Mesendoderm (in vitro differentiated cells): ENCODE data around the gene CLEC4F.
"Not testable (repeated sequence)": the region's sequence is repeated elsewhere in the genome, so short reads cannot be mapped to it uniquely, and the experiment has no call there.

ENCODE experiments used
- DNase-seq: peaks from one replicate; pipeline ENCODE4 v3.0.0; 2013
- H2AK5ac ChIP-seq: 2 replicates; pipeline ENCODE4 v1.6.1; 2013; ENCODE audit warnings: low read length, inconsistent platforms
- H2BK120ac ChIP-seq: 2 replicates; pipeline ENCODE4 v1.6.1; 2013; ENCODE audit warnings: low read depth, mild to moderate bottlenecking, low read length, moderate library complexity, mixed read lengths
- H2BK15ac ChIP-seq: replicated peaks from 2 replicates; pipeline ENCODE4 v1.6.1; 2013; ENCODE audit warnings: low read depth, mild to moderate bottlenecking, moderate library complexity
- H2BK5ac ChIP-seq: 2 replicates; pipeline ENCODE4 v1.6.1; 2013; ENCODE audit warnings: low read length, inconsistent platforms
- H3K18ac ChIP-seq: 2 replicates; pipeline ENCODE4 v1.6.1; 2013; ENCODE audit warnings: mild to moderate bottlenecking, low read length, mixed read lengths
- H3K23ac ChIP-seq: one replicate; pipeline ENCODE4 v1.6.1; 2013; ENCODE audit warnings: low read length
- H3K27ac ChIP-seq: 2 replicates; pipeline ENCODE4 v1.5.1; 2013; ENCODE audit warnings: low read depth, mild to moderate bottlenecking, inconsistent platforms, low read length, moderate library complexity
- H3K27me3 ChIP-seq: 2 replicates; pipeline ENCODE4 v1.6.1; 2013; ENCODE audit warnings: low read length, control low read depth, mild to moderate bottlenecking, inconsistent platforms; ENCODE audit not compliant: insufficient read depth, poor library complexity
- H3K36me3 ChIP-seq: 2 replicates; pipeline ENCODE4 v1.6.1; 2013; ENCODE audit warnings: low read length, inconsistent platforms; ENCODE audit not compliant: control insufficient read depth, insufficient read depth
- H3K4ac ChIP-seq: one replicate; pipeline ENCODE4 v1.6.1; 2013; ENCODE audit warnings: low read depth, mild to moderate bottlenecking, low read length, moderate library complexity
- H3K4me1 ChIP-seq: 2 replicates; pipeline ENCODE4 v1.6.1; 2013; ENCODE audit warnings: low read depth, low read length, inconsistent platforms; ENCODE audit not compliant: control insufficient read depth
- H3K4me2 ChIP-seq: 2 replicates; pipeline ENCODE4 v1.6.1; 2013; ENCODE audit warnings: low read length
- H3K4me3 ChIP-seq: 2 replicates; pipeline ENCODE4 v1.5.1; 2013; ENCODE audit warnings: mild to moderate bottlenecking, low read length
- H3K56ac ChIP-seq: one replicate; pipeline ENCODE4 v1.6.1; 2013; ENCODE audit warnings: low read length
- H3K79me1 ChIP-seq: 2 replicates; pipeline ENCODE4 v1.6.1; 2013; ENCODE audit warnings: low read length, inconsistent platforms
- H3K79me2 ChIP-seq: 2 replicates; pipeline ENCODE4 v1.6.1; 2013; ENCODE audit warnings: mild to moderate bottlenecking, low read length; ENCODE audit not compliant: control insufficient read depth, insufficient read depth
- H3K9ac ChIP-seq: 2 replicates; pipeline ENCODE4 v1.6.1; 2013; ENCODE audit warnings: low read length, inconsistent platforms
- H4K5ac ChIP-seq: one replicate; pipeline ENCODE4 v1.6.1; 2013; ENCODE audit warnings: low read length
- H4K8ac ChIP-seq: one replicate; pipeline ENCODE4 v1.6.1; 2013; ENCODE audit warnings: low read depth, mild to moderate bottlenecking, control low read depth, low read length, moderate library complexity
- WGBS: extraction: QIAGEN DNeasy Blood & Tissue Kit; methylation state at CpG from one replicate; pipeline ENCODE4 v1.1.7; 2013; ENCODE audit warnings: low lambda C conversion rate, missing lambda C conversion rate; ENCODE audit not compliant: insufficient coverage; ENCODE audit errors: extremely low coverage; 5-methylcytosine and 5-hydroxymethylcytosine counted together

CLEC4F gene

DNA sequence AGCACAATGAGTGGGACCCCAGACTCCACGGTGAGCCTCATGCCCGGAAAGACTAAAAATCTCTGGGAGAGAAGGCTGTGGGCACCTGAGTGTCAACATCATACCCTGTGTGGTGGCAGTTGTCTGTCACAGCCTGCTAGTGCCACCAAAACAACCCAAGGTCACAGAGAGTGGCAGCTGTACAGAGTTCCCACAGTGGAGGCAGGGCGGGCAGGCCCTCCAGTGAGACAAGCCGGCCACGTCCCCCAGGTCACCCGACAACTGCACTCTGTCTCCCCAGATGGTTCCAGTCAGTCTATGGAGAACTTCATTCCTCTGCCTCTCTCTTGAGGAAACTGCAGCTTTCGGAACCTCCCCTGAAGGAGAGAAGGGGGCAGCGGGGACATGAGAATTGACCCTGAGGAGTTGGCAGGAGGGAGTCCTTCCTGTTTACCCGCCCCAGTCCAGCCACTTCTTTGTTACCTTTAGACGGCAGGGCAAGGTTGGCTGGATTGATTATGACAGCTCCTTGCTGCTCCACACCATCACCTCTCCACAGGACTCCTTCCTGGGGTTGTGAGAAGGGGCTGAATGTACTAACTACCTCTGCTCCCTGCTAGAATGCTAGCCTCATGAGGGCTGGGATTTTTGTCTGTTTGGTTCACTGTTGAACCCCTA lies 18.7 kb downstream of the CLEC4F start:
- no peak for DNase-seq
- Histone ChIP-seq H3K79me2 (no peaks in the 10 kb centered on the region), H3K36me3 (no peaks in the 10 kb centered on the region), H3K56ac (no peak overlapping the region), H3K18ac (no peak overlapping the region), H4K5ac (no peak overlapping the region), H3K27me3 (no peaks in the 10 kb centered on the region), H3K4me2 (no peak overlapping the region), H2BK15ac (no peak overlapping the region), H3K4ac (no peak overlapping the region), H3K4me1 (peaks cover 10% of the 10 kb centered on the region), H3K23ac (no peak overlapping the region), H3K27ac (no peak overlapping the region), H3K4me3 (no peak overlapping the region), H3K9ac (no peak overlapping the region), H4K8ac (no peak overlapping the region), H2BK120ac (no peak overlapping the region), H2AK5ac (no peak overlapping the region), H2BK5ac (no peak overlapping the region), H3K79me1 (no peaks in the 10 kb centered on the region)
- no CpG with 5 or more reads among the region's 10 CpGs for WGBS

DNA sequence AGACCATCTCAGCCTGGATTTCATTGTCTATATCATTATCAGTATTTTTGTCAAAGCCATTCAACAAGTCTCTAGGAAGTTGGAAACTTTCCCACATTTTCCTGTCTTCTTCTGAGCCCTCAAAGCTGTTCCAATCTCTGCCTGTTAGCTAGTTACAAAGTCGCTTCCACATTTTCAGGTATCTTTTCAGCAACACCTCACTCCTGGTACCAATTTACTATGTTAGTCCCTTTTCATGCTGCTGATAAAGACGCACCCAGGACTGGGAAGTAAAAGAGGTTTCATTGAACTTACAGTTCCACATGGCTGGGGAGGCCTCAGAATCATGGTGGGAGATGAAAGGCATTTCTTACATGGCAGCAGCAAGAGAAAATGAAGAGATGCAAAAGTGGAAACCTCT lies 20.7 kb downstream of the CLEC4F start:
- DNase-seq: no peak
- Histone ChIP-seq H3K4ac (no peak overlapping the region), H3K9ac (no peak overlapping the region)

GRCh38 chr2:70797996-70798395 lies 22.4 kb downstream of the CLEC4F start:
- not testable (repeated sequence) for H2BK120ac ChIP-seq, H3K79me1 ChIP-seq, H3K4me3 ChIP-seq, H3K23ac ChIP-seq, H3K27ac ChIP-seq, H2AK5ac ChIP-seq, H3K4ac ChIP-seq, H3K9ac ChIP-seq, H3K4me2 ChIP-seq, H3K56ac ChIP-seq, H2BK5ac ChIP-seq, H3K79me2 ChIP-seq, H3K27me3 ChIP-seq, DNase-seq, H4K5ac ChIP-seq, H3K36me3 ChIP-seq, H3K18ac ChIP-seq, H4K8ac ChIP-seq, H2BK15ac ChIP-seq
- no CpG with 5 or more reads among the region's 3 CpGs for WGBS
- peaks cover 18% of the 10 kb centered on the region for H3K4me1 ChIP-seq

More for the DNA sequence above, 20.7 kb downstream of the CLEC4F start:
- Histone ChIP-seq H3K56ac (no peak overlapping the region), H3K4me2 (no peak overlapping the region), H3K4me1 (peaks cover 18% of the 10 kb centered on the region), H3K27ac (no peak overlapping the region), H3K36me3 (no peaks in the 10 kb centered on the region), H3K4me3 (no peak overlapping the region), H2BK120ac (no peak overlapping the region), H3K18ac (no peak overlapping the region), H4K8ac (no peak overlapping the region), H3K79me1 (no peaks in the 10 kb centered on the region), H2BK15ac (no peak overlapping the region), H3K79me2 (no peaks in the 10 kb centered on the region), H3K27me3 (no peaks in the 10 kb centered on the region), H4K5ac (no peak overlapping the region), H2AK5ac (no peak overlapping the region), H2BK5ac (no peak overlapping the region), H3K23ac (no peak overlapping the region)
- WGBS: no CpG with 5 or more reads among the region's 2 CpGs

- Histone ChIP-seq H3K79me2 (no peaks in the 10 kb centered on the region), H3K23ac (no peak overlapping the region), H3K4me1 (peaks cover 18% of the 10 kb centered on the region), H3K9ac (no peak overlapping the region), H3K56ac (no peak overlapping the region), H2BK120ac (no peak overlapping the region), H4K8ac (no peak overlapping the region), H3K4ac (no peak overlapping the region), H2AK5ac (no peak overlapping the region), H3K4me2 (no peak overlapping the region), H3K27ac (no peak overlapping the region), H3K36me3 (no peaks in the 10 kb centered on the region), H4K5ac (no peak overlapping the region), H3K79me1 (no peaks in the 10 kb centered on the region), H3K18ac (no peak overlapping the region), H2BK5ac (no peak overlapping the region), H3K27me3 (peaks cover 2% of the 10 kb centered on the region), H2BK15ac (no peak overlapping the region), H3K4me3 (no peak overlapping the region)
- no CpG with 5 or more reads among the region's 2 CpGs for WGBS
- no peak for DNase-seq
Measured at GRCh38 chr2:70797506-70797905, 22.9 kb downstream of the CLEC4F start.

DNA sequence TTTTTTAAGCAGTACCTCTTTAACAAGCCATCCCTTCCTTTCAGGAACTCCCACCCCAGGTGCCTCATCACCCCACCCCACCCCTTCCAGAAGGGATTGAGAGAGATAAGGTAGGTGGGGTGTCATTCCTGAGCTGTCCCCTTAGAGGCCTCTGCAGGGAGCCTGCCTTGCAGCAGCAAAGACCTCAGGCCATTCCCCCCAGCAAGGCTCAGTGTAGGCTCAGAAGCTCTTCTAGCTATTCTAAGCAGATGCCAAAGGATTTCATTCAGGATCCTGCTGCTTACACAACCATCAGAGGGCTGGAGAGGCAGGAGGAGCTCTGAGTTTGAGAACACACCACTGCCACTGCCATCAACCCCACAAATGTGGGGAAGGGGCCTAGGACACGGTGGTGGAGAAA lies 24.1 kb downstream of the CLEC4F start:
- H3K4me1 ChIP-seq: peaks cover 16% of the 10 kb centered on the region
- no CpG with 5 or more reads among the region's 1 CpG for WGBS

More for the DNA sequence above, 24.1 kb downstream of the CLEC4F start:
- Histone ChIP-seq H3K4ac (no peak overlapping the region), H3K27me3 (peaks cover 10% of the 10 kb centered on the region), H3K79me1 (no peaks in the 10 kb centered on the region), H3K9ac (no peak overlapping the region), H4K8ac (no peak overlapping the region), H3K79me2 (no peaks in the 10 kb centered on the region), H3K36me3 (no peaks in the 10 kb centered on the region), H2BK15ac (no peak overlapping the region), H4K5ac (no peak overlapping the region), H3K4me2 (no peak overlapping the region), H2AK5ac (no peak overlapping the region), H3K18ac (no peak overlapping the region), H3K4me3 (no peak overlapping the region), H3K56ac (peak overlapping the region; percentile 30), H2BK5ac (no peak overlapping the region), H2BK120ac (no peak overlapping the region), H3K27ac (no peak overlapping the region), H3K23ac (no peak overlapping the region)
- DNase-seq: peak; percentile 54
